H1 (cell line): Measurements from ENCODE around the gene CLASP2. TPM values are rescaled to one million over a fixed set of nuclear protein-coding genes. Genes with fewer than 3 reads are reported as not detected.

Experiments
- CTCF ChIA-PET: fragments of 300-600 bp; sonication (Branson Sonifier 250); formaldehyde crosslinking; loops from one replicate; lab custom pipeline; 2021; ENCODE audit not compliant: partially characterized antibody; lab: Charles Lee
- POLR2A ChIA-PET: fragments of 300-600 bp; sonication (Branson Sonifier 250); formaldehyde crosslinking; loops from one replicate; lab custom pipeline; 2021; ENCODE audit warnings: inconsistent platforms; ENCODE audit not compliant: partially characterized antibody; lab: Charles Lee
- DNase-seq, 2 experiments: peaks; one replicate each; pipeline versions ENCODE4 v3.0.0 to v3.0.0-alpha.2; 2010 to 2022; ENCODE audit warnings: low spot score in 2 of 2, low read depth in 1 of 2, mixed read lengths in 1 of 2
- FAIRE-seq: peaks from 2 replicates; lab custom pipeline; 2011; peaks lifted over from hg19 to GRCh38; lab: Jason Lieb, UNC
- H2AFZ ChIP-seq: 2 replicates; pipeline ENCODE4 v1.8.1; 2012; ENCODE audit warnings: low read length, inconsistent platforms
- H2AK5ac ChIP-seq: 2 replicates; pipeline ENCODE4 v1.6.1; 2013; ENCODE audit warnings: low read depth, low read length
- H2BK120ac ChIP-seq: replicated peaks from 2 replicates; pipeline ENCODE3; 2013; ENCODE audit warnings: low read depth, low read length, inconsistent platforms
- H2BK12ac ChIP-seq: 2 replicates; pipeline ENCODE4 v1.6.1; 2013; ENCODE audit warnings: low read depth, low read length
- H2BK15ac ChIP-seq: 2 replicates; pipeline ENCODE4 v1.6.1; 2013; ENCODE audit warnings: low read length
- H2BK20ac ChIP-seq: 2 replicates; pipeline ENCODE4 v1.6.1; 2013; ENCODE audit warnings: low read length
- H2BK5ac ChIP-seq: 2 replicates; pipeline ENCODE4 v1.6.1; 2013; ENCODE audit warnings: low read depth, low read length
- H3K14ac ChIP-seq: 2 replicates; pipeline ENCODE4 v1.6.1; 2013; ENCODE audit warnings: inconsistent platforms; ENCODE audit not compliant: insufficient read length
- H3K18ac ChIP-seq: 2 replicates; pipeline ENCODE4 v1.6.1; 2013; ENCODE audit warnings: low read length; ENCODE audit errors: extremely low read depth
- H3K23ac ChIP-seq: 2 replicates; pipeline ENCODE4 v1.6.1; 2013; ENCODE audit warnings: inconsistent platforms; ENCODE audit not compliant: insufficient read length
- H3K23me2 ChIP-seq: 2 replicates; pipeline ENCODE4 v1.6.1; 2013; ENCODE audit warnings: low read depth, low read length
- H3K27ac ChIP-seq: 2 replicates; pipeline ENCODE4 v1.6.1; 2011; ENCODE audit warnings: low read depth, low read length, inconsistent platforms
- H3K27me3 ChIP-seq, 4 experiments: replicated peaks in 1 of 4; 1 replicate in 1 of 4; 2 replicates in 3 of 4; pipeline versions ENCODE4 v1.6.1 to v1.8.1; 2011 to 2013; ENCODE audit warnings: low read length in 3 of 4, mild to moderate bottlenecking in 3 of 4, inconsistent platforms in 2 of 4, mixed read lengths in 2 of 4, moderate library complexity in 1 of 4; ENCODE audit not compliant: control insufficient read depth in 3 of 4, insufficient read depth in 3 of 4; ENCODE audit errors: extremely low read depth in 1 of 4
- H3K36me3 ChIP-seq, 4 experiments: 2 replicates each; pipeline versions ENCODE4 v1.6.1 to v1.8.1; 2011 to 2013; ENCODE audit warnings: mild to moderate bottlenecking in 4 of 4, low read length in 3 of 4, moderate library complexity in 2 of 4, control low read depth in 1 of 4, inconsistent platforms in 1 of 4; ENCODE audit not compliant: insufficient read depth in 4 of 4, control insufficient read depth in 2 of 4
- H3K4ac ChIP-seq: replicated peaks from 2 replicates; pipeline ENCODE3; 2013; ENCODE audit warnings: low read length, low read depth, mixed read lengths, inconsistent platforms; ENCODE audit not compliant: insufficient read length
- H3K4me1 ChIP-seq, 4 experiments: replicated peaks in 1 of 4; 1 replicate in 1 of 4; 2 replicates in 3 of 4; pipeline versions ENCODE4 v1.6.1 to v1.8.1; 2011 to 2013; ENCODE audit warnings: low read length in 3 of 4, inconsistent platforms in 2 of 4, mixed read lengths in 1 of 4; ENCODE audit not compliant: insufficient read depth in 4 of 4, control insufficient read depth in 3 of 4
- H3K4me2 ChIP-seq, 2 experiments: 2 replicates each; pipeline versions ENCODE4 v1.6.1 to v1.8.1; 2011 to 2013; ENCODE audit warnings: low read depth in 2 of 2, low read length in 2 of 2, control low read depth in 1 of 2, inconsistent platforms in 1 of 2, mild to moderate bottlenecking in 1 of 2; ENCODE audit not compliant: insufficient read depth in 1 of 2
- H3K4me3 ChIP-seq, 4 experiments: fragments of 200-600, 300-600 bp in 1 of 4; sonication (generic), shearing (Covaris generic), sonication (Bioruptor Twin) in 1 of 4; 2 replicates each; pipeline versions ENCODE4 v1.5.1 to v1.8.1; 2011 to 2016; ENCODE audit warnings: low read length in 4 of 4, low read depth in 3 of 4, control low read depth in 2 of 4, inconsistent platforms in 2 of 4, mild to moderate bottlenecking in 2 of 4, mixed read lengths in 1 of 4, moderate library complexity in 1 of 4; ENCODE audit not compliant: insufficient read depth in 2 of 4; ENCODE audit errors: extremely low read depth in 1 of 4
- H3K56ac ChIP-seq: replicated peaks from 2 replicates; pipeline ENCODE3; 2013; ENCODE audit warnings: low read depth, mild to moderate bottlenecking, mixed read lengths, low read length, inconsistent platforms; ENCODE audit not compliant: insufficient read length
- H3K79me1 ChIP-seq: 2 replicates; pipeline ENCODE4 v1.6.1; 2013; ENCODE audit warnings: low read depth, low read length, control low read depth
- H3K79me2 ChIP-seq, 2 experiments: 2 replicates each; pipeline versions ENCODE4 v1.6.1 to v1.8.1; 2012 to 2013; ENCODE audit warnings: low read length in 2 of 2, mild to moderate bottlenecking in 2 of 2, inconsistent platforms in 1 of 2; ENCODE audit not compliant: insufficient read depth in 2 of 2, control insufficient read depth in 1 of 2
- H3K9ac ChIP-seq, 4 experiments: replicated peaks in 1 of 4; 1 replicate in 1 of 4; 2 replicates in 3 of 4; pipeline versions ENCODE4 v1.6.1 to v1.8.1; 2011 to 2013; ENCODE audit warnings: low read depth in 3 of 4, low read length in 3 of 4, control low read depth in 2 of 4, mild to moderate bottlenecking in 2 of 4, moderate library complexity in 2 of 4, inconsistent platforms in 1 of 4; ENCODE audit errors: extremely low read depth in 1 of 4
- H3K9me3 ChIP-seq, 2 experiments: 2 replicates each; pipeline versions ENCODE4 v1.6.1 to v1.8.1; 2012 to 2013; ENCODE audit warnings: mild to moderate bottlenecking in 2 of 2, moderate library complexity in 2 of 2, control low read depth in 1 of 2, inconsistent platforms in 1 of 2, low read depth in 1 of 2, low read length in 1 of 2, mixed read lengths in 1 of 2; ENCODE audit not compliant: insufficient read depth in 2 of 2
- H4K20me1 ChIP-seq, 2 experiments: replicated peaks in 1 of 2; 2 replicates each; pipeline versions ENCODE3 to v1.8.1; 2011 to 2013; ENCODE audit warnings: inconsistent platforms in 2 of 2, low read length in 2 of 2, mild to moderate bottlenecking in 1 of 2; ENCODE audit not compliant: insufficient read depth in 2 of 2, control insufficient read depth in 1 of 2
- H4K5ac ChIP-seq: 2 replicates; pipeline ENCODE4 v1.6.1; 2013; ENCODE audit warnings: low read length, low read depth, mixed read lengths, inconsistent platforms; ENCODE audit not compliant: insufficient read length
- H4K8ac ChIP-seq: 2 replicates; pipeline ENCODE4 v1.8.0; 2013; ENCODE audit warnings: mild to moderate bottlenecking, moderate library complexity, low read length, inconsistent platforms; ENCODE audit not compliant: insufficient read depth; ENCODE audit errors: extremely low read depth
- H4K91ac ChIP-seq: replicated peaks from 2 replicates; pipeline ENCODE3; 2013; ENCODE audit warnings: low read length, mixed read lengths, inconsistent platforms; ENCODE audit not compliant: insufficient read length
- ASH2L ChIP-seq: fragments of 200-600, 300-600 bp; sonication (generic); IDR thresholded peaks from one replicate; pipeline ENCODE4 v1.7.1; 2017; ENCODE audit warnings: low read length
- CEBPB ChIP-seq: IDR thresholded peaks from 2 replicates; pipeline ENCODE4 v1.6.1; 2012; ENCODE audit warnings: low read depth, low read length
- HDAC6 ChIP-seq: IDR thresholded peaks from one replicate; pipeline ENCODE4 v1.7.1; 2012; ENCODE audit warnings: low read depth, mild to moderate bottlenecking, inconsistent platforms, low read length, moderate library complexity
- KDM4A ChIP-seq: IDR thresholded peaks from one replicate; pipeline ENCODE4 v1.7.1; 2012; ENCODE audit warnings: low read depth, mild to moderate bottlenecking, moderate library complexity, low read length, inconsistent platforms; ENCODE audit not compliant: severe bottlenecking
- RFX5 ChIP-seq: IDR thresholded peaks from 2 replicates; pipeline ENCODE4 v1.6.1; 2011; ENCODE audit warnings: low read depth, low read length, improper control_type of control experiment, borderline replicate concordance
- RXRA ChIP-seq: IDR thresholded peaks from 2 replicates; pipeline ENCODE4 v1.6.1; 2011; ENCODE audit warnings: low read depth, mild to moderate bottlenecking, low read length, moderate library complexity; ENCODE audit not compliant: insufficient read depth
- SIRT6 ChIP-seq: IDR thresholded peaks from one replicate; pipeline ENCODE4 v1.7.1; 2012; ENCODE audit warnings: low read length, inconsistent platforms
- SIX5 ChIP-seq: IDR thresholded peaks from 2 replicates; pipeline ENCODE4 v1.6.1; 2011; ENCODE audit warnings: mild to moderate bottlenecking, low read depth, low read length
- TCF12 ChIP-seq: IDR thresholded peaks from 2 replicates; pipeline ENCODE4 v1.6.1; 2011; ENCODE audit warnings: low read depth, mild to moderate bottlenecking, low read length
- TEAD4 ChIP-seq: IDR thresholded peaks from 2 replicates; pipeline ENCODE4 v1.6.1; 2012; ENCODE audit warnings: low read depth, low read length, inconsistent platforms, mixed read lengths
- ZNF274 ChIP-seq: IDR thresholded peaks from 2 replicates; pipeline ENCODE4 v1.7.0; 2012; ENCODE audit warnings: low read length, borderline replicate concordance; ENCODE audit errors: extremely low read depth
- WGBS, 2 experiments: shearing (Covaris generic) in 1 of 2; methylation state at CpG; one replicate each; pipeline versions ENCODE4 v1.1.6 to v1.1.7; 2013 to 2015; ENCODE audit warnings: low lambda C conversion rate in 2 of 2, mixed read lengths in 2 of 2, inconsistent platforms in 1 of 2, low coverage in 1 of 2, missing lambda C conversion rate in 1 of 2; ENCODE audit not compliant: insufficient replicate concordance in 2 of 2, insufficient coverage in 1 of 2, insufficient read length in 1 of 2; ENCODE audit errors: extremely low coverage in 1 of 2, missing lambda C conversion rate in 1 of 2; 5-methylcytosine and 5-hydroxymethylcytosine counted together
- polyA plus RNA-seq, 7 experiments: library from polyadenylated mRNA; depleted of rRNA in 3 of 7; stranded (reverse) in 5 of 7; unstranded in 2 of 7; fragments of >200 nt in 5 of 7; fragments of 200-250 nt in 2 of 7; gene quantifications; 1 replicate in 5 of 7; 2 replicates in 1 of 7; 4 replicates in 1 of 7; pipeline versions ENCODE4 v1.2.1 to v1.2.3, GENCODE V29; 2011 to 2013; ENCODE audit warnings: missing spikeins in 2 of 7, mixed read lengths in 2 of 7
- total RNA-seq: library from RNA; stranded (reverse); fragmentation: NEBNext Ultra II Directional; extraction: Animal tissue kit (Norgen Biotek cat#: 25700); gene quantifications from 2 replicates; pipeline ENCODE4 v1.2.1, GENCODE V29; 2021

CLASP2 gene
- total and polyA plus RNA-seq, 2 of the 8 experiments (the other 6 are each of a cell fraction or from before 2014, with no cell fraction given), result 21.7 to 58.0 TPM

- ChIA-PET CTCF (interaction anchor here (1.1 to 3.6 kb wide), 3 partner anchors 13 to 153 kb away, joined by 3 to 20 read pairs (median 5); no protein-coding TSS in a partner anchor), POLR2A (no interaction called here)
- FAIRE-seq (no peak), DNase-seq (no peak)
- 87% methylated on average over 3 of the region's 3 CpGs; no CpG with 5 or more reads in 1 of the 2 experiments for WGBS, 2 experiments
- Histone ChIP-seq H3K4ac (no peak overlapping the region), H2AFZ (no peak overlapping the region), H3K4me3 (no peak overlapping the region), H3K18ac (no peak overlapping the region), H3K14ac (no peak overlapping the region), H3K9me3 (no peaks in the 10 kb centered on the region), H3K79me2 (no peaks in the 10 kb centered on the region), H4K8ac (no peak overlapping the region), H3K36me3 (no peaks in the 10 kb centered on the region; a peak in 1 of 8 replicates), H3K23me2 (no peaks in the 10 kb centered on the region), H2BK120ac (no peak overlapping the region), H2BK5ac (no peak overlapping the region), H3K27ac (no peak overlapping the region), H3K9ac (no peak overlapping the region), H3K56ac (no peak overlapping the region), H4K20me1 (no peaks in the 10 kb centered on the region), H2AK5ac (no peak overlapping the region), H3K4me1 (no peaks in the 10 kb centered on the region), H3K23ac (no peak overlapping the region), H4K91ac (no peak overlapping the region), H3K4me2 (no peak overlapping the region), H2BK20ac (no peak overlapping the region), H4K5ac (no peak overlapping the region), H2BK12ac (no peak overlapping the region), H2BK15ac (no peak overlapping the region), H3K79me1 (no peaks in the 10 kb centered on the region), H3K27me3 (no peaks in the 10 kb centered on the region)
- TF ChIP-seq KDM4A (no peak), SIRT6 (no peak), ASH2L (no peak), TCF12 (no peak), HDAC6 (no peak), RFX5 (no peak), RXRA (no peak), CEBPB (no peak), TEAD4 (no peak), SIX5 (no peak), ZNF274 (no peak)
Measured at GRCh38 chr3:33634262-33634661, 83.8 kb downstream of the CLASP2 start.
